OCI-LY7 (cell line): ENCODE results near the gene COL24A1.

Experiments used
- CTCF ChIP-seq: fragments of 200-600 bp; sonication (generic); conservative IDR thresholded peaks from 2 replicates; pipeline ENCODE4 v1.5.1; 2014; ENCODE audit warnings: mild to moderate bottlenecking, antibody characterized with exemption, low read length, moderate library complexity, mixed read lengths
- EZH2phosphoT487 ChIP-seq: fragments of 200-600 bp; sonication (generic); IDR thresholded peaks from 2 replicates; pipeline ENCODE4 v1.6.1; 2018; ENCODE audit warnings: low read depth, borderline replicate concordance, mild to moderate bottlenecking, mixed run types, antibody characterized with exemption, low read length, moderate library complexity, mixed read lengths

- TF ChIP-seq CTCF (no peak), EZH2phosphoT487 (no peak)
Measured at GRCh38 chr1:85898861-85899260, 257.7 kb downstream of the COL24A1 start.
